ENCODE measurements around the gene TRMT10A.
"Not testable (repeated sequence)": the region's sequence is repeated elsewhere in the genome, so short reads cannot be mapped to it uniquely, and the experiment has no call there.

Gene TRMT10A

DNA sequence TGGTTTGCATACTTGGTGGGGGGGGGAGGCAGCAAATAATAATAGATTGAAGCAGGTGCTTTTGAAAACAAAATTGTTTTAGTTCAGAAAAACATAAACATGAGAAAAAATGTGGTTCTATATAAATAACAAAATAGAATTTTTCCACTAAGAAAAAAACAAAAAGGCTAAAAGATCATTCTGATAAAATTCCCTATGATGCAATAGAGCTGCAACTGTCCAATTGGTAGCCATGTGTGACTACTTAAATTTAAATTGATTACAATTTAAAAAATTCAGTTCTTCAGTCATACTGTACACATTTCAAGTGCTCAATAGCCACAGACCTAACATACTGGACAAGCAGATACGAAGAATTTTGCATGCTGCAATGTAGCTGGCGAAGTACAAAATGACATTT is 11.0 kb downstream of the TRMT10A start:
- TF ChIP-seq CTCF (IDR thresholded peaks at IDR 0.05; ENCODE audit: insufficient read depth, missing control alignments) = no peak
- no peak for DNase-seq (ENCODE audit: insufficient read length, low spot score)
- no peak for FAIRE-seq

DNA sequence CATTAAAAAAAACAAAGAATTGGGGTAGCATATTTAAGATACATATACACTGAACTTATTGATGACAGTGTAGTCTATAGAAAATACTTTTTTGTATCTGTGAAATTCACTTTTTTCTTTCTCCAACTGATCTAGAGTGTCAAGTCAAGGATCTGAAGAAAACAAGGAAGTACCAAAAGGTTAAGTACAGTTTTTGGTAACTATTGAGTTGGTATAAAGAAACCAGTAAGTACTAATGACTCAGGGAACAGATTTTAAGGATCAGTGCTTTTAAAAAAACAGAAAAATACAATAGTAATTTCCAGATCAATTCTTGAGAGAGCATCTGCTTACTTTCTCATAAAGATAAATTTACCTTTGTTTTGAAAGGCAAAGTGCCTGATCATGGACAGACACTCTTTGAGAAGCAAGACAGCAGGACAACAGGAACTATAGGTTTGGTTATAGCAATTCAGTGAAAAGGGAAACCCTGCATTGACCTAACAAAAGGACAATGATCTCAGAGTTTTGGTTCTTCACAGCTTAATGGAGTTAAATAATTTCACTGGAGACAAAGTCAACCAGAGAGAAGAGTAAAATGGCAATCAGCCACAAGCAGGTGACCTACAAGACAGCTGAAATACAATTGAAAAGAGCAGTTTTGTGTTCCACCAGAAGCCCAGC is 23.4 kb downstream of the TRMT10A start:
- FAIRE-seq (no peak), DNase-seq (ENCODE audit: insufficient read length, low spot score) (no peak)
- TF ChIP-seq CTCF (IDR thresholded peaks at IDR 0.05; ENCODE audit: insufficient read depth, missing control alignments) = no peak

- TF ChIP-seq CTCF (IDR thresholded peaks at IDR 0.05; ENCODE audit: insufficient read depth, missing control alignments) = no peak
- DNase-seq (ENCODE audit: insufficient read length, low spot score) (no peak), FAIRE-seq (no peak)
Measured at GRCh38 chr4:99537674-99538073, 26.2 kb downstream of the TRMT10A start.

GRCh38 chr4:99536848-99537247 is 27.0 kb downstream of the TRMT10A start:
- no peak for TF ChIP-seq CTCF (IDR thresholded peaks at IDR 0.05; ENCODE audit: insufficient read depth, missing control alignments)
- DNase-seq (ENCODE audit: insufficient read length, low spot score) (no peak), FAIRE-seq (no peak)

DNA sequence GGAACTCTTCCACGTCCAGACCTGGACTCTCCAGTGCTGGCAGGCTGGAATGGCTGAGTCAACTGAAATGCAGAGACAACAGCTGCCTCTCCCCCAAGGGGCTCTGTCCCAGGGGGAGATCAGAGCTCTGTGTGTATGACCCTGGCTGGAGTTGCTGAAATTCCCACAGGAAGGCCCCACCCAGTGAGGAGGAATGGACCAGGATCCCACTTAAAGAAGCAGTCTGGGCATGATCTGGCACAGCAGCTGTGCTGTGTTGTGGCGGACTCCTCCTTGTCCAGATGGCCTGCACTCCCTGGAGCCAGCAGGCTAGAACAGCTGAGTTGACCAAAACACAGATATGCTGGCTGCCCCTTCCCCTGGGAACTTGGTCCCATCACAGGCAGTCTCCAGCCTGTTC is 27.6 kb downstream of the TRMT10A start:
- no peak for FAIRE-seq
- DNase-seq (ENCODE audit: insufficient read length, low spot score) = no peak
- no peak for TF ChIP-seq CTCF (IDR thresholded peaks at IDR 0.05; ENCODE audit: insufficient read depth, missing control alignments)

DNA sequence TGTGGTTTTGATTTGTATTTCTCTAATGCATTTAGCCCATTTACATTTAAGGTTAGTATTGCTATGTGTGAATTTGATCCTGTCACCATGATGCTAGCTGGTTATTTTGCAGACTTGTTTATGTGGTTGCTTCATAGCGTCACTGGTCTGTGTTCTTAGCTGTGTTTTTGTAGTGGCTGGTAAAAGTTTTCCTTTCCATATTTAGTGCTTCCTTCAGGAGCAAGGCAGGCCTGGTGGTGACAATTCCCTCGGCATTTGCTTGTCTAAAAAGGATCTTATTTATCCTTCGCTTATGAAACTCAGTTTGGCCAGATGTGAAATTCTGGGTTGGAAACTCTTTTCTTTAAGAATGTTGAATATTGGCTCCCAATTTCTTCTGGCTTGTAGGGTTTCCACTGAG is 29.1 kb downstream of the TRMT10A start:
- FAIRE-seq = not testable (repeated sequence)

DNA sequence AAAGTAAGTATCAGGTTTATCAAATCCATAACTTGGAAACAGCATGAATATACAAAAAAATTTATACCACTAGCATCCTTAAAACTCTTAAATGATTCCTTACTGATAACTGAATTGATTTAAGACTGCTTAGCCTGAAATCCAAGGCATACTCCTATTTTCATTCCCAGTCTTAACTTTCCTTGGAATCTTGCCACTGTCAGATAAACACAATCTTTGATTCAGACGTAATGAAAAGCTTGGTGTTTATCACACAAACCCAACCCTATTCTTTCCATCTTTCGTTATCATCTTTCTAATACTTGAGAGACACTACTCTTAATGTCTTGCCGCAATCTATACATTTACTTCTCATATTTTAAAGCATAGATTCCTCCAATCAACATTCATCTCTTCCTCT is 33.9 kb downstream of the TRMT10A start:
- FAIRE-seq = no peak
- no peak for DNase-seq (ENCODE audit: insufficient read length, low spot score)
- no peak for TF ChIP-seq CTCF (IDR thresholded peaks at IDR 0.05; ENCODE audit: insufficient read depth, missing control alignments)

More for the DNA sequence above, 29.1 kb downstream of the TRMT10A start:
- not testable (repeated sequence) for DNase-seq (ENCODE audit: insufficient read length, low spot score)

- TF ChIP-seq CTCF (IDR thresholded peaks at IDR 0.05; ENCODE audit: insufficient read depth, missing control alignments) = no peak
- no peak for DNase-seq (ENCODE audit: insufficient read length, low spot score)
- FAIRE-seq = no peak
Measured at GRCh38 chr4:99529228-99529627, 34.6 kb downstream of the TRMT10A start.

Data from D721Med (cell line).